GM12878 (cell line): ENCODE measurements around the gene ASGR2. TPM values are rescaled to one million over a fixed set of nuclear protein-coding genes. Genes with fewer than 3 reads are reported as not detected.

ENCODE experiments used
- ATAC-seq: fragments of 200-7000 bp; cut with Tn5 transposase; 3 replicates; pipeline ENCODE4 v1.9.1; 2020; ENCODE audit warnings: mild to moderate bottlenecking, moderate library complexity
- BruUV-seq: library from RNA; stranded (reverse); fragments of 400-500 nt; replicated peaks from 2 replicates; lab custom pipeline; 2021; lab: Mats Ljungman, UMichigan
- CTCF ChIA-PET: fragments of 300-600 bp; sonication (Branson Sonifier 250); formaldehyde crosslinking; extraction: SDS; loops from one replicate; lab custom pipeline; 2021; ENCODE audit warnings: inconsistent platforms; lab: Yijun Ruan, JAX
- POLR2A ChIA-PET: fragments of 350-600 bp; formaldehyde crosslinking; extraction: SDS; loops from one replicate; lab custom pipeline; 2021; ENCODE audit warnings: inconsistent platforms; lab: Charles Lee
- RAD21 ChIA-PET: fragments of 300-600 bp; sonication (Branson Sonifier 250); formaldehyde crosslinking; loops from one replicate; lab custom pipeline; 2023; ENCODE audit warnings: antibody characterized with exemption; ENCODE audit not compliant: unreplicated experiment; lab: Charles Lee
- SMC1A ChIA-PET: fragments of 300-600 bp; sonication (Branson Sonifier 250); formaldehyde crosslinking; loops from one replicate; lab custom pipeline; 2023; ENCODE audit not compliant: unreplicated experiment, uncharacterized antibody; lab: Charles Lee
- DNase-seq: peaks from one replicate; pipeline ENCODE4 v3.0.0-alpha.2; 2011; ENCODE audit warnings: low read depth, low spot score
- FAIRE-seq: peaks from 3 replicates; lab custom pipeline; 2011; peaks lifted over from hg19 to GRCh38; lab: Jason Lieb, UNC
- H2AFZ ChIP-seq: 2 replicates; pipeline ENCODE4 v1.6.0; 2011; ENCODE audit warnings: low read depth, low read length, control low read depth; ENCODE audit not compliant: control insufficient read depth
- H3K27ac ChIP-seq: 2 replicates; pipeline ENCODE4 v1.5.1; 2011; ENCODE audit warnings: control low read depth; ENCODE audit not compliant: control insufficient read depth, insufficient read depth
- H3K27me3 ChIP-seq, 2 experiments: replicated peaks in 1 of 2; 2 replicates each; pipeline versions ENCODE4 v1.6.0 to v1.6.1; 2011; ENCODE audit warnings: low read length in 1 of 2; ENCODE audit not compliant: control insufficient read depth in 2 of 2, insufficient read depth in 2 of 2
- H3K36me3 ChIP-seq, 2 experiments: 2 replicates each; pipeline ENCODE4 v1.5.1; 2011; ENCODE audit warnings: low read length in 1 of 2; ENCODE audit not compliant: control insufficient read depth in 2 of 2, insufficient read depth in 2 of 2
- H3K4me1 ChIP-seq: 2 replicates; pipeline ENCODE4 v1.6.1; 2011; ENCODE audit warnings: mild to moderate bottlenecking, low read length, moderate library complexity, mixed read lengths; ENCODE audit not compliant: control insufficient read depth, insufficient read depth
- H3K4me2 ChIP-seq: 2 replicates; pipeline ENCODE4 v1.6.0; 2011; ENCODE audit warnings: control low read depth; ENCODE audit not compliant: control insufficient read depth, insufficient read depth
- H3K4me3 ChIP-seq: fragments of 200-600 bp; sonication (generic); 2 replicates; pipeline ENCODE4 v1.5.1; 2016
- H3K79me2 ChIP-seq: 2 replicates; pipeline ENCODE4 v1.6.0; 2011; ENCODE audit warnings: low read length; ENCODE audit not compliant: control insufficient read depth, insufficient read depth
- H3K9ac ChIP-seq: 2 replicates; pipeline ENCODE4 v1.8.0; 2011; ENCODE audit warnings: low read length, control low read depth, mixed read lengths; ENCODE audit not compliant: control insufficient read depth, insufficient read depth
- H3K9me3 ChIP-seq: replicated peaks from 3 replicates; pipeline ENCODE4 v1.5.1; 2011; ENCODE audit warnings: mild to moderate bottlenecking, low read length; ENCODE audit not compliant: control insufficient read depth, insufficient read depth
- H4K20me1 ChIP-seq: 2 replicates; pipeline ENCODE4 v1.6.0; 2011; ENCODE audit not compliant: control insufficient read depth, insufficient read depth
- BCL11A ChIP-seq: IDR thresholded peaks from 2 replicates; pipeline ENCODE4 v1.6.1; 2011; ENCODE audit warnings: low read depth, low read length
- CHD1 ChIP-seq: IDR thresholded peaks from 2 replicates; pipeline ENCODE4 v1.6.1; 2012; ENCODE audit warnings: low read depth, low read length, improper control_type of control experiment
- CHD4 ChIP-seq: fragments of 200-600 bp; sonication (generic); IDR thresholded peaks from 2 replicates; pipeline ENCODE4 v1.6.1; 2016; ENCODE audit warnings: mild to moderate bottlenecking
- FOXK2 ChIP-seq: fragments of 450-650 bp; IDR thresholded peaks from 2 replicates; pipeline ENCODE4 v1.6.1; 2017; ENCODE audit warnings: mild to moderate bottlenecking, moderate library complexity
- MXI1 ChIP-seq: fragments of 150-350 bp; IDR thresholded peaks from 2 replicates; pipeline ENCODE4 v1.6.1; 2011; ENCODE audit warnings: low read depth, mild to moderate bottlenecking, inconsistent platforms, low read length, improper control_type of control experiment
- MYC ChIP-seq: IDR thresholded peaks from 2 replicates; pipeline ENCODE4 v1.6.1; 2011; ENCODE audit warnings: mild to moderate bottlenecking, low read length, moderate library complexity, inconsistent platforms; ENCODE audit not compliant: insufficient read depth, insufficient replicate concordance, insufficient read length, severe bottlenecking
- NKRF ChIP-seq: fragments of 450-650 bp; conservative IDR thresholded peaks from 2 replicates; pipeline ENCODE4 v1.6.1; 2017; ENCODE audit warnings: mild to moderate bottlenecking, moderate library complexity
- PML ChIP-seq: IDR thresholded peaks from 2 replicates; pipeline ENCODE4 v1.6.1; 2012; ENCODE audit warnings: low read length, inconsistent platforms
- POLR2AphosphoS5 ChIP-seq: IDR thresholded peaks from 2 replicates; pipeline ENCODE4 v1.6.1; 2011; ENCODE audit warnings: mild to moderate bottlenecking, low read length, inconsistent platforms
- SMARCA5 ChIP-seq: fragments of 450-650 bp; IDR thresholded peaks from 2 replicates; pipeline ENCODE4 v1.6.1; 2017; ENCODE audit warnings: mild to moderate bottlenecking
- STAT3 ChIP-seq: IDR thresholded peaks from 2 replicates; pipeline ENCODE4 v1.6.1; 2011; ENCODE audit warnings: low read depth, low read length, improper control_type of control experiment
- TCF12 ChIP-seq: IDR thresholded peaks from 2 replicates; pipeline ENCODE4 v1.6.1; 2011; ENCODE audit warnings: low read depth, mild to moderate bottlenecking, low read length
- USF1 ChIP-seq: IDR thresholded peaks from 2 replicates; pipeline ENCODE4 v1.6.1; 2011; ENCODE audit warnings: borderline replicate concordance, low read depth, mild to moderate bottlenecking, moderate library complexity, mixed read lengths, low read length; ENCODE audit not compliant: insufficient read depth; ENCODE audit errors: extremely low read length
- USF2 ChIP-seq: IDR thresholded peaks from 2 replicates; pipeline ENCODE4 v1.6.1; 2011; ENCODE audit warnings: low read depth, low read length, improper control_type of control experiment, borderline replicate concordance
- ZNF687 ChIP-seq: fragments of 450-650 bp; IDR thresholded peaks from 2 replicates; pipeline ENCODE4 v1.6.1; 2017; ENCODE audit warnings: mild to moderate bottlenecking, moderate library complexity
- ZSCAN29 ChIP-seq: fragments of 450-650 bp; IDR thresholded peaks from 2 replicates; pipeline ENCODE4 v1.6.1; 2017; ENCODE audit warnings: mild to moderate bottlenecking, moderate library complexity
- WGBS: methylation state at CpG from one replicate; pipeline ENCODE4 v1.1.6; 2016; ENCODE audit warnings: low lambda C conversion rate; ENCODE audit not compliant: insufficient replicate concordance, insufficient coverage; ENCODE audit errors: missing lambda C conversion rate; 5-methylcytosine and 5-hydroxymethylcytosine counted together
- in situ Hi-C: fragments of 300-500 bp; cut with MboI; formaldehyde crosslinking; loops from 9 replicates; pipeline ENCODE4 v1.14.3; 2018; ENCODE audit warnings: mixed read lengths
- intact Hi-C: fragments of 100-400 bp; cut with micrococcal nuclease; formaldehyde crosslinking; loops from one replicate; pipeline ENCODE4 v1.14.2; 2022; ENCODE audit not compliant: unreplicated experiment
- polyA plus RNA-seq, 11 experiments: library from polyadenylated mRNA; depleted of rRNA in 4 of 11; unstranded in 6 of 11; stranded (reverse) in 5 of 11; fragments of >200 nt; fragmentation: Nextera tagmentation in 4 of 11; fragmentation: Illumina TruSeq in 1 of 11; extraction: Ambion mirVana in 4 of 11; extraction: Trizol in 1 of 11; gene quantifications; 1 replicate in 1 of 11; 2 replicates in 10 of 11; pipeline versions ENCODE4 v1.2.1 to v1.2.3, GENCODE V29; 2011 to 2016; ENCODE audit warnings: inconsistent platforms in 2 of 11, missing spikeins in 2 of 11, low read depth in 1 of 11
- total RNA-seq, 4 experiments: library from RNA; depleted of rRNA in 3 of 4; stranded (reverse); fragments of >200 nt in 3 of 4; fragmentation: Illumina TruSeq in 1 of 4; extraction: Trizol in 1 of 4; gene quantifications; 2 replicates each; pipeline versions ENCODE4 v1.2.1 to v1.2.3, GENCODE V29; 2013 to 2021

Gene ASGR2
- total and polyA plus RNA-seq, 10 of the 15 experiments (the other 5 are each of a cell fraction or from before 2014, with no cell fraction given): not detected

GRCh38 chr17:7122381-7122780, 7.8 kb upstream of the ASGR2 start:
- POLR2A ChIA-PET: interaction anchor here (0.6 to 0.9 kb wide), 4 partner anchors 10 to 443 kb away, joined by 3 to 6 read pairs (median 4); no protein-coding TSS in a partner anchor

More at GRCh38 chr17:7122381-7122780, 7.8 kb upstream of the ASGR2 start:
- Histone ChIP-seq H3K9ac (no peak overlapping the region), H3K36me3 (no peaks in the 10 kb centered on the region), H3K27me3 (no peaks in the 10 kb centered on the region), H3K27ac (peak overlapping the region; percentile 22; the same call in 1 of the 2 replicates), H3K79me2 (no peaks in the 10 kb centered on the region), H4K20me1 (no peaks in the 10 kb centered on the region), H3K9me3 (no peaks in the 10 kb centered on the region), H3K4me3 (0 out of 2 replicates have a peak overlapping the region, but pooled peaks have one; percentile 10), H3K4me2 (peak overlapping the region; percentile 40), H3K4me1 (peaks cover 15% of the 10 kb centered on the region), H2AFZ (no peak overlapping the region)
- TF ChIP-seq ZNF687 (no peak), POLR2AphosphoS5 (no peak), STAT3 (no peak), CHD1 (no peak), TCF12 (no peak), BCL11A (no peak), NKRF (no peak), MXI1 (no peak), SMARCA5 (no peak), MYC (no peak), USF2 (no peak), PML (no peak), FOXK2 (no peak), ZSCAN29 (no peak), USF1 (no peak), CHD4 (no peak)
- ATAC-seq: peak; percentile 56
- intact Hi-C loops (no loop called here), in situ Hi-C loops (no loop called here)
- DNase-seq: no peak
- BruUV-seq: no TSS peak
- WGBS: 13% methylated on average over 4 of the region's 4 CpGs
- SMC1A ChIA-PET: interaction anchor here (1.2 to 4.9 kb wide), 2 partner anchors 10 to 76 kb away, joined by 5 to 25 read pairs; no protein-coding TSS in a partner anchor
- peak; percentile 44 for FAIRE-seq
- RAD21 ChIA-PET: interaction anchor here (1.8 to 2.2 kb wide), 2 partner anchors 11 to 70 kb away, joined by 6 to 10 read pairs; no protein-coding TSS in a partner anchor
- CTCF ChIA-PET: interaction anchor here (0.9 to 2.2 kb wide), 4 partner anchors 11 to 118 kb away, joined by 3 to 18 read pairs (median 3); no protein-coding TSS in a partner anchor
